ENCODE data around the gene LDHAL6B. TPM values are rescaled to one million over a fixed set of nuclear protein-coding genes. Genes with fewer than 3 reads are reported as not detected.

Gene LDHAL6B
- total RNA-seq, 2 donors from 2014 or later: not detected

- H3K9me3 Mint-ChIP-seq: no peaks in the 10 kb centered on the region
- peaks cover 17% of the 10 kb centered on the region for H3K36me3 Mint-ChIP-seq (ENCODE audit: low read depth)
- peak; percentile 24 for DNase-seq
- no peak overlapping the region for H3K4me3 Mint-ChIP-seq
- TF ChIP-seq CTCF (conservative IDR thresholded peaks at IDR 0.05): no peak
- WGBS, 2 experiments (ENCODE audit: insufficient coverage in 1 of 2, insufficient read length in 1 of 2): 93 to 94% methylated on average over 3 of the region's 3 CpGs
- peaks cover 3% of the 10 kb centered on the region for H3K4me1 ChIP-seq (ENCODE audit: control insufficient read depth, insufficient read depth, low read length)
- H3K27ac Mint-ChIP-seq: peak overlapping the region; percentile 44
- H3K4me3 ChIP-seq (ENCODE audit: low read length): no peak overlapping the region
- no peak overlapping the region for H3K9ac ChIP-seq (ENCODE audit: extremely low read depth, low read length, poor library complexity, severe bottlenecking)
- H3K27ac ChIP-seq (ENCODE audit: low read depth, low read length): no peak overlapping the region
- peaks cover 15% of the 10 kb centered on the region for H3K4me1 Mint-ChIP-seq
- no peaks in the 10 kb centered on the region for H3K9me3 ChIP-seq (ENCODE audit: control insufficient read depth, low read length)
- no peaks in the 10 kb centered on the region for H3K27me3 ChIP-seq (ENCODE audit: control insufficient read depth, insufficient read depth, low read length, poor library complexity, severe bottlenecking)
- H3K36me3 ChIP-seq (ENCODE audit: control insufficient read depth, insufficient read depth, low read length): peaks cover 17% of the 10 kb centered on the region
- no peaks in the 10 kb centered on the region for H3K27me3 Mint-ChIP-seq (ENCODE audit: insufficient read depth)
Measured at GRCh38 chr15:59165726-59166125, 40.9 kb upstream of the LDHAL6B start.

GRCh38 chr15:59166166-59166565 is 40.5 kb upstream of the LDHAL6B start:
- H3K9me3 ChIP-seq (ENCODE audit: control insufficient read depth, low read length): no peaks in the 10 kb centered on the region

DNA sequence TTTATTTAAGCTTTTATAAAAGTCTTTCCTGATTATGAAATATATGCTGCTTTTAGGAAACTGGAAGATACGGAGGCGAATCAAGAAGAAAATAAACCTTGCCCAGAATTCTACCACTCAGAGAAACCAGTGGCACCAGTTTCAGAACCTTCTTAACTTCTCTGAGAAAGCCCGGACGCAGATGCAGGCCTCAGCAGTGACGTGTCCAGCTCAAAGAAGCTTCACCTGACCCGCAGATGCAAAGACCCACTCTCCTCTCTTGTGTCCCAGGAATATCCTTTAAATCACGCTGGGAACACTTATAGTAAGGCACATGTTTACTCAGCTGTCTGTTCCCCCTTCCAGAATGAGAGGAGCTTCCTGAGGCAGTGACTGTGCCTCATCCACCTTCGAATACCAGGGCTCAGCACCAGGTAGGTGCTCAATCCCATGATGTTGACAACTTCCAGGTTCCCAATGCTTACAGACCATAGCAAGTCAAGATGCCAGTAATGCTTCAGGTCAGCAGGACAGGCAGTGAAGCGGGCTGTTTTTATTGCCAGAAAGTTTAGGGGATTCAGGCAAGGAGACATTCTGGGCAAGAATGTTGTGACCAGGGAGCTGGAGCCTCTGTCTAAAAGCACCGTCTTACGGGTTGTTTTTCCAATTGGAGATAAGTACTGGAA is 39.9 kb upstream of the LDHAL6B start:
- DNase-seq: peak; percentile 35
- Histone ChIP-seq H3K4me3 (ENCODE audit: low read length) (no peak overlapping the region), H3K27me3 (ENCODE audit: control insufficient read depth, insufficient read depth, low read length, poor library complexity, severe bottlenecking) (no peaks in the 10 kb centered on the region), H3K36me3 (ENCODE audit: control insufficient read depth, insufficient read depth, low read length) (peaks cover 13% of the 10 kb centered on the region), H3K27ac (ENCODE audit: low read depth, low read length) (no peak overlapping the region), H3K9ac (ENCODE audit: extremely low read depth, low read length, poor library complexity, severe bottlenecking) (no peak overlapping the region), H3K4me1 (ENCODE audit: control insufficient read depth, insufficient read depth, low read length) (peaks cover 4% of the 10 kb centered on the region), H3K9me3 (ENCODE audit: control insufficient read depth, low read length) (no peaks in the 10 kb centered on the region)
- no peak overlapping the region for H3K27ac Mint-ChIP-seq
- H3K9me3 Mint-ChIP-seq: no peaks in the 10 kb centered on the region
- H3K36me3 Mint-ChIP-seq (ENCODE audit: low read depth): peaks cover 14% of the 10 kb centered on the region
- no peak for TF ChIP-seq CTCF (conservative IDR thresholded peaks at IDR 0.05)
- H3K4me3 Mint-ChIP-seq: no peak overlapping the region
- peaks cover 16% of the 10 kb centered on the region for H3K4me1 Mint-ChIP-seq
- H3K27me3 Mint-ChIP-seq (ENCODE audit: insufficient read depth): no peaks in the 10 kb centered on the region
- WGBS, 2 experiments (ENCODE audit: insufficient coverage in 1 of 2, insufficient read length in 1 of 2): 79 to 87% methylated on average over 6 to 11 of the region's 11 CpGs

More at GRCh38 chr15:59166166-59166565, 40.5 kb upstream of the LDHAL6B start:
- Histone ChIP-seq H3K4me1 (ENCODE audit: control insufficient read depth, insufficient read depth, low read length) (peaks cover 4% of the 10 kb centered on the region), H3K9ac (ENCODE audit: extremely low read depth, low read length, poor library complexity, severe bottlenecking) (no peak overlapping the region), H3K27me3 (ENCODE audit: control insufficient read depth, insufficient read depth, low read length, poor library complexity, severe bottlenecking) (no peaks in the 10 kb centered on the region), H3K4me3 (ENCODE audit: low read length) (no peak overlapping the region), H3K36me3 (ENCODE audit: control insufficient read depth, insufficient read depth, low read length) (peaks cover 17% of the 10 kb centered on the region), H3K27ac (ENCODE audit: low read depth, low read length) (no peak overlapping the region)
- Mint-ChIP-seq H3K27me3 (ENCODE audit: insufficient read depth) (no peaks in the 10 kb centered on the region), H3K4me3 (no peak overlapping the region), H3K4me1 (peaks cover 16% of the 10 kb centered on the region), H3K9me3 (no peaks in the 10 kb centered on the region), H3K27ac (no peak overlapping the region), H3K36me3 (ENCODE audit: low read depth) (peaks cover 16% of the 10 kb centered on the region)
- 74 to 100% methylated on average over 3 to 4 of the region's 4 CpGs for WGBS, 2 experiments (ENCODE audit: insufficient coverage in 1 of 2, insufficient read length in 1 of 2)
- peak; percentile 14 for DNase-seq
- TF ChIP-seq CTCF (conservative IDR thresholded peaks at IDR 0.05): no peak
